GM19328 (cell line): ENCODE measurements around the gene DEXI.
"Not testable (repeated sequence)": the region's sequence is repeated elsewhere in the genome, so short reads cannot be mapped to it uniquely, and the experiment has no call there.

Experiments used
- ATAC-seq: cut with Tn5 transposase; IDR thresholded peaks from one replicate; pipeline ENCODE4 v1.9.1; 2021; ENCODE audit warnings: mild to moderate bottlenecking, moderate library complexity; ENCODE audit not compliant: unreplicated experiment

Gene DEXI

DNA sequence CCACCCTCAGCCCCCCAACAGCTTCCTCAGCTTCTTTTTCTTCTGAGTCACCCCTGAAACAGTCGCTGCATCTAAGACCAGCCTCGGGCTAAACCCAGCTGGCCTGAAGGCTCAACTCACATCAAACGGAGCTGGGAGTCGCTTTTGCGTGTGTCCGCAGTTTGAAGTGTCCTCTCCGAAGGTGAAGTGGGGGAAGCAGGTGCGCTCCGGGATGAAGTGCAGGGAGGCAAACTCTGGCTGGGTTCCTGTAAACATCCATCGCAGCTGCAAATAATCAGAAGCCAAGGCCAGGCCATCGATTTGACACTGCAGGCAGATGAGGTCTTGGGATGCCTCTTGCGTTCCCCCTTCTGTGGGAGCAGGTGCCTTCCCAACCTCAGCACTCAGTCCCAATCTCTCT, 13.2 kb downstream of the DEXI start:
- not testable (repeated sequence) for ATAC-seq

DNA sequence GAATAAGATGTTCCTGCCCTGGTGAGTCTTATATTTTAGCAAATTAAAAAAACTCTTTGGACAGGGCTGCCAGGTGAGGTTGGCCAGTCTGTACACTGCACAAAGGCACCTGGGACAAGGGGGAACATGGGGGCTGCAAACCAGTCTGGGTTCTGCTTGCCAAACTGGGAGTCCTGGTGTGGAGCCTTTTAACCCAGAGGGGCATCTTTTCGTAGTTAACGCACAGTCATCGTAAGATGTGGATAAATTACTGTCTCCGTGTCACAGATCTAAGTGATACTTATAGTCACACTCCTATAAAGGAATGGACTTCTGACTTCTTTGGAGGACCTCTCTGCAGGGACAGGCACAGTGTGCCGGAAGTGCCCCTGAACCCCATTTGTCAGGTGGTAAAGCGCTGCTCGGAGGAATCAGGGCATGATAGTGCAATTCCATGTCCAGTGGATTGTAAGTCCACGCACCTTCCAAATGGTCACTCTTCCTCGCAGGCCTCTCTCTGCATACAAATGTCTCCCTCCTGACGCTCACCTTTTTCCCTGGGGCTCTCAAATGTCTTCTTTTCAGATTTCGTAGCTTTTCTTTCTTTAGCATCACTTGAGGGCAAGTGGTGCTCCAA, 14.7 kb downstream of the DEXI start:
- ATAC-seq = no peak

DNA sequence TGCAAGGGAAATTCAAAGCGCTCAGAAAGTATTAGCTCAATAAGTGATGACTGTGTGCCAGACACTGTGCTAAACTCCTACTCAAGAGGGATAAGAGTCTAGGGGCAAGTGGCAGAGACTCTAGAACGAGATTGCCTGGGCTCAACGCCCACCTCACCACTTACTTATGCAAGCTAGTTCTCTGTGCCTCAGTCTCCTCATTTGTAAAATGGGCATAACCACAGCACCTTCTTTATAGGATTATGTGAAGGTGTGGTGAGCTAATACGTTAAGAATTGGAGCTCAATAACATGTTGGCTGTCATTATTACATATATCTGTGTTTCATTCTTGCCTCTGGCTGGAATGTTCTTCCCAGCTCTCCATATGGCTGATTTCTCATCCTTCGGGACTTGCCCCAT, 15.4 kb downstream of the DEXI start:
- ATAC-seq = no peak

DNA sequence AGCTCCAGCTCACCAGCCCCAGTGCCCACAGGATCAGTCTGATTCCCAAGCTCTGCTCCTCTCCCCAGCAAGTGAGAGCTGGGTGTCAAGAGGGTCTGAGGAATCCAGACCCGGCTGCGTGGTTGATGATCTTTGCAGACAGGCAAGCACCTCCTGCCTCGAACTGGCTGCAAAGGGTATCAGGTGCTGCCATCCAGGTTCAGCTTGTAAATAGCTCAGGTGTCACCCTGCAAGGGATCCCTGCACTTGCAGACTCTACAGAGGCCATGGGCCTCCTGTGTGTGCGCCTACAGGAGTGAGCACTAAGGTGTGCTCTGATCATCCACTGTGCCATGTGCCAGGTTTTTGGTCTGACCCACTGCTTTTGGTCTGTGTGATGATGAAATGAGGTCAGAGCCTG, 16.2 kb downstream of the DEXI start:
- no peak for ATAC-seq

DNA sequence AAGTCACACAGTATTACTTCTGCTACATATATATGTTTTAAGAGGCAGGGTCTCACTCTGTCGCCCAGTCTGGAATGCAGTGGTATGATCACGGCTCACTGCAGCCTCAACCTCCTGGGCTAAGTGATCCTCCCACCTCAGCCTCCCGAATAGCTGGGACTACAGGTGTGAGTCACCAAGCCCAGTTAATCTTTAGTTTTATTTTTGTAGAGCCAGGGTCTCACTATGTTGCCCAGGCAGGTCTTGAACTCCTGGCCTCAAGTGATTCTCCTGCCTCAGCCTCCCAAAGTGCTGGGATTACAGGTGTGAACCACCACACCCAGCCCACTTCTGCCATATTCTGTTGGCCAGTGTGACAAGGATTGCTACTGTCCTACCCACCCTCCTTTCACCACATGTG, 17.0 kb downstream of the DEXI start:
- ATAC-seq = not testable (repeated sequence)

DNA sequence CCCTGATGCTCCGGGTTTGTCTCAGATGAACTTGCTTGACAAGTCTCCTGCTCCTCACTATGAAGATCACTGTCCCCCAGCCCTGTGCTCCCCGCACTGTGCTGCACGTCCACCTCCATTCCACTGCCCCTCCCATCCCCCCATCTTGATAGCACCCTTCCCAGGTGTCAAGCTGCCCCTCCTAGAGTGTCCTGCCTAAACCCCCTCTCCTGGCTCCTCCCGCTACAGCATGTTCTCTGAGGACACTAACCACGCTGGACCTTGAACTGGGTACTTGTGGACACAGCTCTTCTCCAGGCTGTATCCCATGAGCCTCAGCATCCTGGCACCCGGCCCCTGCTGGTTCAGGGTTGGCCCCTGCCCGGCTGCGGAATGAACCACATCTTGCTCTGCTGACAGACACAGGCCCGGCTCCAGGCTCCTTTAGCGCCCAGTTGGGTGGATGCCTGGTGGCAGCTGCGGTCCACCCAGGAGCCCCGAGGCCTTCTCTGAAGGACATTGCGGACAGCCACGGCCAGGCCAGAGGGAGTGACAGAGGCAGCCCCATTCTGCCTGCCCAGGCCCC, 18.5 kb downstream of the DEXI start:
- no peak for ATAC-seq

DNA sequence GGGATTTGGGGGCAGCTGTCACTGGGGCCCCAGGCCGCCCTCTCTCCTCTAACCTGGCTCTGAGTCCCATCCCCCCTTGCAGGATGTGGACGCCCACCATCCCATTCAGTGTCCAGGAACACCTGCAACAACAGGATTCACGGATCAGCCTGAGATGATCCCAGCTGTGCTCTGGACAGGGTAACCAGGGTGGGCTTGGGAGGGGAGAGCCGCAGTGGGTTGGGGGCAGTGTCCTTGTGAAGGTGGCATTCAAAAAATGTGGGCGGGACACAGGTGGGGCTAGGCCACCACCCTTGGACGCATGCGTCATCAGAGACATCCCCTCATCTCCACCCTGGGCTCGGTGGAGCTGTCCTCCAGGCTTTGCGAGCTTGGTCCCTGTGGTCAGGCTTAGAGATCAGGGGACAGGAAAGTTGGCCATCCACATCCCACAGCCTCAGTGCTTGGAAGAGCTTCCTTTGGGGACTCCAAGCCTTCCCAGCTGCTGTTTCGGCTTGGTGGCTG, 19.1 kb downstream of the DEXI start:
- no peak for ATAC-seq

DNA sequence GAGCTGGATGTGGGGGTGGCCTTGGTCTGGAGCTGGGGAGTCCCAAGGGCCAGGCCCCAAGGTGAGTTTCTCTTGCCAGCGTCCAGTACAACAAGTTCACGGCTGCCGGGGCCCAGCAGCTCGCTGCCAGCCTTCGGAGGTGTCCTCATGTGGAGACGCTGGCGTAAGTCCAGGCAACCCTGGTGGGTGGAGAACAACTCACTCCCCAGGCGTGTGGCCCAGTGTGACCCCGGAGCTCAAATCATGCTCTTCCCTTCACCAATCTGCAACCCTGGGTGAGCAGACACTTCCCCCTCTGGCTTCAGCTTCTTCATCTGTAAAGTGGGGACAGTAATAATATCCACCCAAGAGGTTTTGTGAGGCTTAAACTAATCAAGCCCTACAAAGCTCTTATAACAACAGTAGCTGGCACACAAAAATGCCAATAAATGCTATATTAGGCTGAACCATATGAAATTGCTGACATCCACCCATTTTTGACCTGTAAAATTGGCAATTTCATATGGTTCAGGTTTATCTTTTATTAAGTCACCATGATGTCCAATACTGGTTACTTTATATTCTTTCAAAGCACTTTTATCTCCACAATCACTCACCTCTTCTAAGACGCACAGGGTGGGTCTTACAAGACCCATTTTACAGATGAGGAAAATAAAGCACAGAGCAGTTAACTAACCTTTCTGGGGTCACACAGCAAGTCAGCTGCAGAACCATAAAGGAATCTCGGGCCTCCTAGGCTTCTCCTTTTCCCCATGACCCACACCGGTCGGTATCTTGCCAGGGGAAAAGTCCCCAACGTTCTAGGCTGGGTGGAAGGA, 19.7 kb downstream of the DEXI start:
- no peak for ATAC-seq

DNA sequence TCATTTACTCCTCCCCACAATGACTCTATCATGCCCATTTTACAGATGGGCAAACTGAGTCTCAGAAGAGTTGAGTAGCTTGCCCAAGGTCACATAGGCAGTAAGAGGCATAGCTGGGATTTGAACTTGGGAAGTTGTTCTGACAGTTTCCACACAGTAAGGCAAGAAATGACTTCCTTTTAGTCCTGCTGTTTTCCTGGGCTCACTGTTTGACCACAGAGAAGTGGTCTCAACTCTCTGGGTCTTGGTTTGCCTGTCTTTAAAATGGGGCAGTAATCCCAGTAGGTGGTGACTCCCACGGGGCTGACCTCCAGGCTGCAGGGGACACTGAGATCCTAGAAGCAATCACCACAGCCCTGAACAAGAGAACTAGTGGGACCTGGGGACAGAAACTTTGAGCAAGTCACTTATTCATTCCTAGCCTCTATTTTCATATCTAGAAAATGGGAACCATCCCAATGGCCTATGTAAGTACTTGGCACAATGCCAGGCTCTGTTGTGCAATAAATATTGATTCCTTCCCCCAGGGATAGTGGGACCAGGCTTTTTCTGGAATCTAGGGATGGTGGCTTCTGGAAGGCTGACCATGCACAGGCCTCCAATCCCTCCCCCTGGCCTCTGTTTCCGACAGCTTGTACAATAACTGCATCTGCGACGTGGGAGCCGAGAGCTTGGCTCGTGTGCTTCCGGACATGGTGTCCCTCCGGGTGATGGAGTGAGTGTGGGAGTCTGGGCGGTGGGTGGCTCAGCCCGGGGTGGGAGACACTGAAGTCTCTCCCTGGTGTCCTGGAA, 20.5 kb downstream of the DEXI start:
- no peak for ATAC-seq

DNA sequence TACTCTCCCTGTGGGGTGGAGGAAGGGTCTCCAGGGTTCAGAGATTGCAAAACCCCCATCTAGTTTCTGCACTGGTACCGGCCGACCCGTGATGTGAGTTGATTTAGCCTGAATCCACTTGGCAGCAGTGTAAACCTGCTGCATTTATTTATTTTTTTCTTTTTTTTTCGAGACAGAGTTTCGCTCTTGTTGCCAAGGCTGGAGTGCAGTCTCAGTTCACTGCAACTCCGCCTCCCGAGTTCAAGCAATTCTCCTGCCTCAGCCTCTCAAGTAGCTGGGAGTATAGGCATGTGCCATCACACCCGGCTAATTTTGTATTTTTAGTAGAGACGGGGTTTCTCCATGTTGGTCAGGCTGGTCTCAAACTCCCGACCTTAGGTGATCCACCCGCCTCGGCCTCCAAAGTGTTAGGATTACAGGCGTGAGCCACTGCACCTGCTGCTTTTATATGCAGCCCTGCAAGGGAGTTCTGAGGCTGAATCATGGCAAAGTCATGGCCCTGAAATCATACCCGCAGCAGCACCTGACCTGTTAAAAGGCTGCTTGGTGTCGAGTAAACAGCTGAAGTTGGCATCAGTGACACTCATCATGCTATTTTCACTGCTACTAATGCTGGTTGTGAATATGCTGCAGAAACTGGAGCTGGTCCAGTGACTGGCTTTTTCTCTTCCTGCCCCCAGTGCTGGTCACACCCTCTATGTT, 21.4 kb downstream of the DEXI start:
- ATAC-seq = no peak

DNA sequence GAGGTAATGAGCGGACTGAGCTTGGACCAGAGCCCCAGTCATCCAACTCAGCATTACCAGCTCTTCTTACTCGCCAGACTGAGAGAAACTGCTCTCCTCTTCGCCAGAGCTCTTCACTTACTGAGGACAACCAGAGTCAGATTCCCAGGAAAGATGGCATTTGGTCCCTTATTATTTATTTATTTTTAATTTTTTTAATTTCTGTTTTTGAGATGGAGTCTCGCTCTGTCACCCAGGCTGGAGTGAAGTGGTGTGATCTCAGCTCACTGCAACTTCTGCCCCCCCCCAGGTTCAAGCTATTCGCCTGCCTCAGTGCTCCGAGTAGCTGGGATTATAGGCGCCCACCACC, 23.3 kb downstream of the DEXI start:
- no peak for ATAC-seq

DNA sequence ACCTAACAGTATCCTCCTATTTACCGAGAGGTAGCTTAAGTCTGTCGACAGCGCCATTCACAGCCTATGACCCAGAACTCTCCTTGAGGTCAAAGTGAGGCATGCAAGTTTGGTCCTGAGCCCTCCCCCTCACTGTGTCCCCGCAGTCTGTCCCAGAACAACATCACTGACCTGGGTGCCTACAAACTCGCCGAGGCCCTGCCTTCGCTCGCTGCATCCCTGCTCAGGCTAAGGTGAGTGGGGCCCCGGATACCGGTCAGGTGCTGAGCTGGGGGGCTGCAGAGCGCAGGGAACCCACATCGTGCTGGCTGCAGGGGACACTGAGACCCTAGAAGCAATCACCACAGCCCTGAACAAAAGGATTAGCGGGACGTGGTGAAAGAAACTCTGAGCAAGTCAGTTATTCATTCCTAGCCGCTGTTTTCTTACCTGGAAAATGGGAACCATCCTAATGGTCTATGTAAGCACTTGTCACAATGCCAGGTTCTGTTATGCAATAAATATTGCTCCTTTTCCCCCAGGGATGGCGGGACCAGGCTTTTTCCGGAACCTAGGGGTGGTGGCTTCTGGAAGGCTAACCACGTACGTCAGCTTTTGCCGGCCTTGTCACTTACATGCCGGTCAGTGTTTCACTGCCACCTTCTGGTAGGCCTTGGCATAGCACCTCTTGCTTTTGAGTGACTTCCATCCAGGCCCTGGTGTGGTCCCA, 23.8 kb downstream of the DEXI start:
- ATAC-seq = no peak

DNA sequence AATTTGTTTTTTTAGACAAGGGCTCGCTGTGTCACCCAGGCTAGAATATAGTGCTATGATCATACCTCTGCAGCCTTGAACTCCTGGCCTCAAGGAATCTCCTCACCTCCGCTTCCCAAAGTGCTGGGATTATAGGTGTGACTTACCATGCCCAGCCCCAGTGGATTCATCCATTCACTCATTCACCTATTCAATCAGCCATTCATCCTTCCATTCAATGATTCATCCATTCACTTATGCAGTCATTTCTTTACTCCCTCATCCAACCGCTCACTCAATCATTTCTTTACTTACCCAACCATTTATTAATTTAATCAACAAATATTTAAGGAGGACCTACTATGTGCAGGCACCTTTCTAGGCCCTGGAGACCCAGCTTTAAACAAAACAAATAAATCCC, 25.7 kb downstream of the DEXI start:
- no peak for ATAC-seq

DNA sequence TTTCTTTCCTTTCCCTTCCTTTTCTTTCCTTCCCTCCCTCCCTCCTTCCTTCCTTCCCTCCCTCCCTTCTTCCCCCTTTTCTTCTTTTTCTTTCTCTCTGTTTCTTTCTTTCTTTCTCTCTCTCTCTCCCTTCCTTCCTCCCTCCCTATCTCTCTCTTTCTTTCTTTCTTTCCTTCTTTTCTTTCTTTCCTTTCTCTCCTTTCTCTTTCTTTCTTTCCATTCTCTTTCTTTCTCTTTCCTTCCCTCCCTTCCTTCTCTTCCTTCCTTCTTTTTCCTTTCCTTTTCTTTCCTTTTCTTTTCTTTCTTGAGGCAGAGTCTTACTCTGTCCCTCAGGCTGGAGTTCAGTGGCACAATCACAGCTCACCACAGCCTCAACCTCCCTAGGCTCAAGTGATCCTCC, 31.0 kb downstream of the DEXI start:
- no peak for ATAC-seq

DNA sequence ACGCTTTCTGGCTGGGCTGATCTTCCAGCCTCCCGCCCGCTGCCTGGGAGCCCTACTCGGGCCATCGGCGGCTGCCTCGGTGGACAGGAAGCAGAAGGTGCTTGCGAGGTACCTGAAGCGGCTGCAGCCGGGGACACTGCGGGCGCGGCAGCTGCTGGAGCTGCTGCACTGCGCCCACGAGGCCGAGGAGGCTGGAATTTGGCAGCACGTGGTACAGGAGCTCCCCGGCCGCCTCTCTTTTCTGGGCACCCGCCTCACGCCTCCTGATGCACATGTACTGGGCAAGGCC, 34.6 kb downstream of the DEXI start:
- ATAC-seq = no peak

DNA sequence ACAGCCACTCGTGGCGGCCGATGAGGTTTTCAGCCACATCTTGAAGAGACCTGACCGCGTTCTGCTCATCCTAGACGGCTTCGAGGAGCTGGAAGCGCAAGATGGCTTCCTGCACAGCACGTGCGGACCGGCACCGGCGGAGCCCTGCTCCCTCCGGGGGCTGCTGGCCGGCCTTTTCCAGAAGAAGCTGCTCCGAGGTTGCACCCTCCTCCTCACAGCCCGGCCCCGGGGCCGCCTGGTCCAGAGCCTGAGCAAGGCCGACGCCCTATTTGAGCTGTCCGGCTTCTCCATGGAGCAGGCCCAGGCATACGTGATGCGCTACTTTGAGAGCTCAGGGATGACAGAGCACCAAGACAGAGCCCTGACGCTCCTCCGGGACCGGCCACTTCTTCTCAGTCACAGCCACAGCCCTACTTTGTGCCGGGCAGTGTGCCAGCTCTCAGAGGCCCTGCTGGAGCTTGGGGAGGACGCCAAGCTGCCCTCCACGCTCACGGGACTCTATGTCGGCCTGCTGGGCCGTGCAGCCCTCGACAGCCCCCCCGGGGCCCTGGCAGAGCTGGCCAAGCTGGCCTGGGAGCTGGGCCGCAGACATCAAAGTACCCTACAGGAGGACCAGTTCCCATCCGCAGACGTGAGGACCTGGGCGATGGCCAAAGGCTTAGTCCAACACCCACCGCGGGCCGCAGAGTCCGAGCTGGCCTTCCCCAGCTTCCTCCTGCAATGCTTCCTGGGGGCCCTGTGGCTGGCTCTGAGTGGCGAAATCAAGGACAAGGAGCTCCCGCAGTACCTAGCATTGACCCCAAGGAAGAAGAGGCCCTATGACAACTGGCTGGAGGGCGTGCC, 35.1 kb downstream of the DEXI start:
- ATAC-seq = no peak

DNA sequence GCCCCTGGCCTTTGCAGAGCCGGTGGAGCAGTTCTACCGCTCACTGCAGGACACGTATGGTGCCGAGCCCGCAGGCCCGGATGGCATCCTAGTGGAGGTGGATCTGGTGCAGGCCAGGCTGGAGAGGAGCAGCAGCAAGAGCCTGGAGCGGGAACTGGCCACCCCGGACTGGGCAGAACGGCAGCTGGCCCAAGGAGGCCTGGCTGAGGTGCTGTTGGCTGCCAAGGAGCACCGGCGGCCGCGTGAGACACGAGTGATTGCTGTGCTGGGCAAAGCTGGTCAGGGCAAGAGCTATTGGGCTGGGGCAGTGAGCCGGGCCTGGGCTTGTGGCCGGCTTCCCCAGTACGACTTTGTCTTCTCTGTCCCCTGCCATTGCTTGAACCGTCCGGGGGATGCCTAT, 35.8 kb downstream of the DEXI start:
- no peak for ATAC-seq

DNA sequence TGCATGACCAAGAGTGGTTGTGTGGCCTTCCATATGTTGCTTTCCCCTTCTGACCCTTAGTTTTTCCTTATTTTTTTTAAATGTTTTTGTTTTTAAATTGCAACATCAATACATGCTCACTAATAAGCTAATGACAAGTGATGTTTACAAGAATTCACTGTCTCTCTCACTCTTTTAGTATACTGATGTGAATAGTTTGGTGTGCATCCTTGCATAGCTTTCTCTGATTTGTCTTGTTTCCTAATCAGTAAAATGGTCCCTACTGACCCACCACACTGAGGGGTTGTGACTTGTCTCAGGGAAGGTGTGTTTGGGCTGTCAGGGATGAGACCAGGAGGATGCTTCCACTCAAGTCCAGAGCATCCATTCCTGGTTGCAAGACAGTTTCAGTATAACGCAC, 39.3 kb downstream of the DEXI start:
- no peak for ATAC-seq

DNA sequence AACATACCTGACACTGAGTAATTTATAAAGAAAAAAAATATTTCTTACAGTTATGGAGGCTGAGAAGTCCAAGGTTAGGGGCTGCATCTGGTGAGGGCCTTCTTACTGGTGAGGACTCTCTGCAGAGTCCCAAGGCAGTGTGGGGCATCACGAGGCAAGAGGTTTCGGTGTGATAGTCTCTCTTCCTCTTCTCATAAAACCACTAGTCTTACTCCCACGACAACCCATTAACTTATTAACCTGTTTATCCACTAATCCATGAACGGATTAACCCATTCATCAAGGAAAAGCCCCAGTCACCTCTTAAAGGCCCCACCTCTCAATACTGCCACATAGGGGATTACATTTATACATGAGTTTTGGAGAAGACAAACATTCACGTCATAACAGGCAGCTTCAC, 45.1 kb downstream of the DEXI start:
- ATAC-seq = no peak

DNA sequence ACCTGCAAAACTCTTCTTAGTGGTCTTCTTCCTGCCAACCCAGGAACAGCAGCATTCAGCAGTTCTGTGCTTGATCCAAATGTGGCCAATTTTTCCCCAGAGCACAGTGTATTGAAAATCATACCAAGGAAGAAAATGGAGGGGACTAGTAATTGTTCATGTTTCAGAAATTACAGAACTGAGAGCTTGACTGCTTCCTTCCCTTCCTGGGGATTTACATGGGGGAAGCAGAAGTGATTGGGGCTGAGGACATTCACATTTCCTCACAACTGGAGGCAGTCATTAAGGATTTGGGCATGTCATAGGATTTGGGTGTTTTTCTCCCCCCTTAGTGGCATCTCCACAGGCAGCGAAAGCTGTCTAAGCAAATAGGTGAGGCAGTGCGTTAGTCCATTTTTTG, 45.5 kb downstream of the DEXI start:
- no peak for ATAC-seq
